Esophagus squamous epithelium (tissue), 4 donors: ENCODE measurements around the gene CREB3L2.

Experiments used
- CTCF ChIP-seq, 6 experiments: fragments of 450-650 bp in 4 of 6; fragments of 200-600 bp in 2 of 6; sonication (generic) in 2 of 6; IDR thresholded peaks; one replicate each; pipeline ENCODE4 v1.5.1; 2016 to 2019; ENCODE audit warnings: antibody characterized with exemption in 6 of 6, mild to moderate bottlenecking in 4 of 6, moderate library complexity in 4 of 6
- POLR2A ChIP-seq, 4 donors: fragments of 450-650 bp; IDR thresholded peaks; one replicate each; pipeline ENCODE4 v1.6.1; 2017; ENCODE audit warnings: antibody characterized with exemption in 4 of 4, mild to moderate bottlenecking in 4 of 4, moderate library complexity in 3 of 4

DNA sequence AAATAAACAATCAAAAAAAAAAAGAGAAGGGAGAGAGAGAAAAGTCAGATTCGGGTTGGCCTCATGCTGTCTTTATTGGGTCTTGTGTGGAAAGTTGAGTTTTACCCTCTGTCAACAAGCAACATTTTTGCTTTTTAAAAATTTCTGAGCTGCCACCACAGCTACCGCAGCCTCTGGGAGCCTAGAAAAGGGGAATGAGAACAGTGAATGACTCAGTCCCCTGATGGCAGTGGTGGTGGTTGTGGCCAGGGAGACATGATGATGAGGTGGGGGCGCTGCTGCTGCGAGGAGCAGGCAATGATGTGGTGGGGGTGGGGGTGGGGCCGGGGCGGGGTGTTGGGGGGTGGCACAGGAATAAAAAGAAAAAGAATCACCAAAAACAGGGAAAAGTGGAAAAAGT, 20.0 kb upstream of the CREB3L2 start:
- TF ChIP-seq POLR2A (IDR thresholded peaks at IDR 0.05): no peak
- TF ChIP-seq CTCF (IDR thresholded peaks at IDR 0.05): no peak
